Neural cell (in vitro differentiated cells): ENCODE measurements around the gene ENGASE.

Source experiments
- EP300 ChIP-seq: fragments of 450-650 bp; conservative IDR thresholded peaks from 2 replicates; pipeline ENCODE4 v1.6.1; 2014; ENCODE audit warnings: antibody characterized with exemption, mild to moderate bottlenecking, moderate library complexity; ENCODE audit not compliant: poor library complexity, severe bottlenecking
- EZH2 ChIP-seq: fragments of 200-600, 300-800 bp; shearing (Covaris generic), sonication (generic); IDR thresholded peaks from 2 replicates; pipeline ENCODE4 v1.6.1; 2014; ENCODE audit warnings: antibody characterized with exemption, low read length, borderline replicate concordance, mild to moderate bottlenecking; ENCODE audit not compliant: insufficient read depth, poor library complexity, severe bottlenecking
- MXI1 ChIP-seq: fragments of 450-650 bp; conservative IDR thresholded peaks from 2 replicates; pipeline ENCODE4 v1.6.1; 2014; ENCODE audit warnings: antibody characterized with exemption, mild to moderate bottlenecking; ENCODE audit not compliant: poor library complexity, severe bottlenecking
- POLR2AphosphoS5 ChIP-seq: IDR thresholded peaks from 2 replicates; pipeline ENCODE4 v1.6.1; 2012
- TF ChIP-seq, protein P1 (sequence below): fragments of 450-650 bp; IDR thresholded peaks from 2 replicates; pipeline ENCODE4 v1.5.1; 2014; ENCODE audit warnings: antibody characterized with exemption, mild to moderate bottlenecking, moderate library complexity; ENCODE audit not compliant: poor library complexity, severe bottlenecking
- TF ChIP-seq, protein P2 (sequence below): IDR thresholded peaks from 2 replicates; pipeline ENCODE4 v1.6.1; 2012; ENCODE audit warnings: borderline replicate concordance

DNA sequence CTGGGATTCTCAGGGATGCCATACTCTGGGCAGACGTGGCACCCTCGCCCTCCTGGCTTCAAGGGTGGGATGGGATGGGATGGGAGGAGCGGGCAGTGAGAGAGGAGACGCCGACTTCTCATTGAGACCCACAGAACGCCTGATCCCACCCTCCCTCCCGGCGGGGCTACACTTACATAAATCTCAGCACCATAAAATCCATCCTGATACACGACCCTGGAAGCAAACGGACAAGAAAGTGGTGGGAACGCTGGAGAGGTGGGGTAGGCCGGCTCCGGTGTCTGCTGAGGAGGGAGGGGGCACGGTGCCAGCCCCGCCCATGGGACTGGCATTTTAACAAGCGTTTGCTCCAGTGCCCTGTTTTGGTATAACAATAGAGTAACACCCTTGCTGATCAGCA, 21.9 kb downstream of the ENGASE start:
- TF ChIP-seq, protein P1, sequence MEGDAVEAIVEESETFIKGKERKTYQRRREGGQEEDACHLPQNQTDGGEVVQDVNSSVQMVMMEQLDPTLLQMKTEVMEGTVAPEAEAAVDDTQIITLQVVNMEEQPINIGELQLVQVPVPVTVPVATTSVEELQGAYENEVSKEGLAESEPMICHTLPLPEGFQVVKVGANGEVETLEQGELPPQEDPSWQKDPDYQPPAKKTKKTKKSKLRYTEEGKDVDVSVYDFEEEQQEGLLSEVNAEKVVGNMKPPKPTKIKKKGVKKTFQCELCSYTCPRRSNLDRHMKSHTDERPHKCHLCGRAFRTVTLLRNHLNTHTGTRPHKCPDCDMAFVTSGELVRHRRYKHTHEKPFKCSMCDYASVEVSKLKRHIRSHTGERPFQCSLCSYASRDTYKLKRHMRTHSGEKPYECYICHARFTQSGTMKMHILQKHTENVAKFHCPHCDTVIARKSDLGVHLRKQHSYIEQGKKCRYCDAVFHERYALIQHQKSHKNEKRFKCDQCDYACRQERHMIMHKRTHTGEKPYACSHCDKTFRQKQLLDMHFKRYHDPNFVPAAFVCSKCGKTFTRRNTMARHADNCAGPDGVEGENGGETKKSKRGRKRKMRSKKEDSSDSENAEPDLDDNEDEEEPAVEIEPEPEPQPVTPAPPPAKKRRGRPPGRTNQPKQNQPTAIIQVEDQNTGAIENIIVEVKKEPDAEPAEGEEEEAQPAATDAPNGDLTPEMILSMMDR, result no peak
- TF ChIP-seq POLR2AphosphoS5 (no peak), EZH2 (no peak), EP300 (no peak), MXI1 (no peak)
- TF ChIP-seq, protein P2, sequence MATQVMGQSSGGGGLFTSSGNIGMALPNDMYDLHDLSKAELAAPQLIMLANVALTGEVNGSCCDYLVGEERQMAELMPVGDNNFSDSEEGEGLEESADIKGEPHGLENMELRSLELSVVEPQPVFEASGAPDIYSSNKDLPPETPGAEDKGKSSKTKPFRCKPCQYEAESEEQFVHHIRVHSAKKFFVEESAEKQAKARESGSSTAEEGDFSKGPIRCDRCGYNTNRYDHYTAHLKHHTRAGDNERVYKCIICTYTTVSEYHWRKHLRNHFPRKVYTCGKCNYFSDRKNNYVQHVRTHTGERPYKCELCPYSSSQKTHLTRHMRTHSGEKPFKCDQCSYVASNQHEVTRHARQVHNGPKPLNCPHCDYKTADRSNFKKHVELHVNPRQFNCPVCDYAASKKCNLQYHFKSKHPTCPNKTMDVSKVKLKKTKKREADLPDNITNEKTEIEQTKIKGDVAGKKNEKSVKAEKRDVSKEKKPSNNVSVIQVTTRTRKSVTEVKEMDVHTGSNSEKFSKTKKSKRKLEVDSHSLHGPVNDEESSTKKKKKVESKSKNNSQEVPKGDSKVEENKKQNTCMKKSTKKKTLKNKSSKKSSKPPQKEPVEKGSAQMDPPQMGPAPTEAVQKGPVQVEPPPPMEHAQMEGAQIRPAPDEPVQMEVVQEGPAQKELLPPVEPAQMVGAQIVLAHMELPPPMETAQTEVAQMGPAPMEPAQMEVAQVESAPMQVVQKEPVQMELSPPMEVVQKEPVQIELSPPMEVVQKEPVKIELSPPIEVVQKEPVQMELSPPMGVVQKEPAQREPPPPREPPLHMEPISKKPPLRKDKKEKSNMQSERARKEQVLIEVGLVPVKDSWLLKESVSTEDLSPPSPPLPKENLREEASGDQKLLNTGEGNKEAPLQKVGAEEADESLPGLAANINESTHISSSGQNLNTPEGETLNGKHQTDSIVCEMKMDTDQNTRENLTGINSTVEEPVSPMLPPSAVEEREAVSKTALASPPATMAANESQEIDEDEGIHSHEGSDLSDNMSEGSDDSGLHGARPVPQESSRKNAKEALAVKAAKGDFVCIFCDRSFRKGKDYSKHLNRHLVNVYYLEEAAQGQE, result no peak
